GM21423 (cell line): ENCODE results near the gene THSD4.

Experiments used
- ATAC-seq: cut with Tn5 transposase; IDR thresholded peaks from one replicate; pipeline ENCODE4 v1.9.1; 2021; ENCODE audit warnings: mild to moderate bottlenecking, moderate library complexity; ENCODE audit not compliant: unreplicated experiment

THSD4 gene

GRCh38 chr15:71114887-71115566 lies at the start of gene THSD4:
Gene THSD4, plus strand, starts transcription at chr15:71115471.
- peak; percentile 80 for ATAC-seq

- ATAC-seq: no peak
These were observed 48.3 kb upstream of the THSD4 start for GRCh38 chr15:71066983-71067382.

DNA sequence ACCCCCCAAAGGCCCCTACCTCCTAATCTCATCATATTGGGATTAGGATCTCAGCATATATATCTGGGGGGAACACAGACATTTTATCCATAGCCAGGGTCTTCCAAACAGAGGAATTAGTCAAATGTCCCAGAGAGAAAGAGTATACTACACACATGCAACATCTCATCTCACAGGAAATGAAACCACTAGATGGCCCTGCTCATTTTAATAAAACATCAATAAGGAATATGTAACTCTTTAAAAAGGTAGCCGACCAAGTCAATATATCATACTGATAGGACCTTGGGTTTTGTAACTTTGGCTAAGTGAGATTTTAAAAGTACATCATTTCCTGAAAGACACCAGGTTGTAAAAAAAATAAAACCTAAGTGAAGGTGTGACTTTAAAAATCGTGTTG lies 45.6 kb upstream of the THSD4 start:
- no peak for ATAC-seq

GRCh38 chr15:71071529-71071928 lies 43.7 kb upstream of the THSD4 start:
- ATAC-seq: no peak

GRCh38 chr15:71072423-71072822 lies 42.8 kb upstream of the THSD4 start:
- ATAC-seq: no peak

DNA sequence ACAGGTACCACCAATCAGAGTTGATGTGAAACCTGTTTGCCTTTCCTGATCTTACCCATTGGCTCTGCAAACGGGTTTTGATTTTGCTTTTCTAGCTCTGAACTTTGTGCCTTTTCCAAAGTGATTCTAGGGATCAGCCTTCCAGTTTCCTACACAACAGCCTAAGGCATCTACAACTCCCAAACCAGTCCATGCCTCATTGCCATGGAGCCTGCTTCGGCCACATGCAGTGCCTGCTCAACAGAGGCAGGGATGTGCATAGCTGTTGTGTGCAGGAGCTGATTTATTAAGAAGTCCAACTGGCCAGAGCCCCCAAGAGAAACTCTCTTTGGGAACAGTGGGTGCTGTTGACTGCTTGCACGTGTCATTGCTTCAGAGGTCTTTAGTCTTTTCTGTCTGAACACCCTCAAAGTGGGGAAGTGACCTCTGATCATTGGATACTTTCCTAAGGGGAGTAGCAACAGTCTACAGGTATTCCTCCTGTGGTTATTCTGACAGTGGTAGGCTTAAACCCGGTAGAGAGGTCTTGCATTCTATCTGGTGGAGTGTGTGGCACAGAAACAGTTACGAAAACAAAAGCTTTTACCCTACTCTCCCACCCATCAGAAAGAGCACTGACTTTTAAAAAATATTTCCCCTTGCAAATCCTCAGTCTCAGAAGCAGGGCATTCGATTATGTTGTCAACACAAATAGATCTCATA lies 36.6 kb upstream of the THSD4 start:
- ATAC-seq: no peak

DNA sequence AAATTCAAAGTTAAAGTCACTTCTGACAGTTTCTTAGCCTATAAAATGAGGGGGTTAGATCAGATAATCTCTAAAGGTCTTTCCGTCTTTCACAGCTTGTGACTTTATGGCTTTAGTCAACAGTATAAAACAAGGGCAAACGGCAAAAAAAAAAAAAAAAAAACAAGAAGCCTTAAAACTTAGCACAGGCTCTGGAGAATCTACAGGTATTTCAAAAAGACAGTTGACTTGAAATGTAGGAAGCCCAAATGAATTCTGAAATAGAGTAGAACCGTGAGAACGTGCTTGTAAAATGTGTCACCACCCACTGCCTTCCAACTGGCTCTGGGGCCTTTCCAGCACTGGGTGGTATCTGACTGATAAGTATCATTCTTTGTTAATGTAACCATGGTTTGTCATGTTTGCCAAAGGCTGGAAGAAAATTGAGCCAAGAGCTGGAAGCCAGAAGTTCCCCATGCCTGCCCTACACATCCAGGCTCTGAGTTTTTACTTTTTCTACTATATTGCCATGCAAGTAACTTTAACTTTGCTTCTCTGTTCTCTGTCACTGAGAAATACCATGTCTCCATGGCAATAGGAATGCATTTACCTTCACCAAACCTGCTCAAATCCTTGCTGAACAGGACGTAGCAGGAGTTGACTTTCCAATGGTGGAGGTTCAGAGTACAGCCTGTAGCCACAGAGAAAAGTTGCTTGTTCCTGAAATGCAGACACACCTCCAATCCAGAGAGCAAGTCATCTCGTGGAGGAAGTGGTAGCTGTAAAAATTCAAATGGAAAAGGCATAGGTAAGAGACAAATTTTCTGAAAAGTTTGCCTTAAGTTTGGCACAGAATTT lies 35.8 kb upstream of the THSD4 start:
- ATAC-seq: no peak

DNA sequence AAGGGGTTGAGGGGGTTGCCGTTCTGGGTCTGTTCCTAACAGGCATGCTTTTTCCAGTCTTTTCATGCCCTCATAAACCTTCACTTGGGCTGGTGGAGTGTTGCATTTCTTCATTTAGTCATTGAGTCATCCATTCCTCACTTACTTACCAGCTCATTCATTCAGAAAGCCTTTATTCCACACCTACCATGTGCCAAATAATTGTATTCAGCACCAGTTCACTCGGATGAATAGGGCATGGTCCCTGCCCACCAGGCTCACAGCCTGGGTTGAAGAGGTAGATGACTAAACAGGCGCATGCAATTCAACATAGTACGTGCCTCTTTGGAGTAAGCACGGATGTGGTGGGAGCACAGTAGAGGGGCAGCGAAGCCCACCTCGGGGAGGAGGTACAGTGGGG lies 35.1 kb upstream of the THSD4 start:
- no peak for ATAC-seq

- no peak for ATAC-seq
These were observed 34.6 kb upstream of the THSD4 start for GRCh38 chr15:71080705-71081104.

- no peak for ATAC-seq
These were observed 32.5 kb upstream of the THSD4 start for GRCh38 chr15:71082803-71083202.

DNA sequence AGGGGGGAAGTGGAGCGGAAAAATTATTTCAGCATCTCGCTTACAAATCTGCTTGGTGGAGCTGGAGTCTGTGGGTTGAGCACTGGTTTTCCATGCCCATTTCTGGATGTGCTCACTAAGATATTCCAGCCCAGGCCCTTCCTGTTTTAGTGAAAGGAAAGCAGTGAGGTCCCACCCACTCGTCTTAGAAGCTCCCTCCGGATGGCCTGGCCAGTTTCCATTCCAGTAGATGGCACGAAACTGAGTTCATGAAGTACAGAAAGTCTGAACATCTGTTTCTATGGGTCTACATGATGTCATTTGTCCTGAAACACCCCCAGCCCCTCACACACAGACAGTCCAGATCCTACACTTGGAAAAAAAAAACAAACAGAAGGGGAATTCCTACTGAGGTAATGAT lies 31.9 kb upstream of the THSD4 start:
- ATAC-seq: no peak

- ATAC-seq: no peak
These were observed 31.0 kb upstream of the THSD4 start for GRCh38 chr15:71084264-71084663.

DNA sequence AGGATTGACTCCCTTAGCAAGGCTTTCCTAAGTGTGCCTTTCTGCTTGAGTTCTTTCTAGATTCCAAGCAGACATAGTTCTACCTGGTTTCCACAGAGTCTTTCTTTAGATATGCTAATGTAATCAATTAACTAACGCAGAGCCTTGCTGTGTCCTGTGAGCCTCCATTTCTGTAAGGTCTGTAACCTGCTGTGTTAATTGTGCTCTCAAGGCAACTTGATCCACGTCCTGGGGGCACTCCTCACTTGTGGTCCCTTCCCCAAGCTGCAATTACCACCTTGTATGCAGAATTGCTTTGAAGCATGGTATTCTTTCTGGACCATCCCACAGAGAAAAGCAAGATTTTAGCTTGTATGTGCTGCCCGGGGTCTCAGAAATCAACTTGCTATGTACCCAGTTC lies 29.5 kb upstream of the THSD4 start:
- ATAC-seq: no peak

GRCh38 chr15:71088155-71088554 lies 27.1 kb upstream of the THSD4 start:
- no peak for ATAC-seq

DNA sequence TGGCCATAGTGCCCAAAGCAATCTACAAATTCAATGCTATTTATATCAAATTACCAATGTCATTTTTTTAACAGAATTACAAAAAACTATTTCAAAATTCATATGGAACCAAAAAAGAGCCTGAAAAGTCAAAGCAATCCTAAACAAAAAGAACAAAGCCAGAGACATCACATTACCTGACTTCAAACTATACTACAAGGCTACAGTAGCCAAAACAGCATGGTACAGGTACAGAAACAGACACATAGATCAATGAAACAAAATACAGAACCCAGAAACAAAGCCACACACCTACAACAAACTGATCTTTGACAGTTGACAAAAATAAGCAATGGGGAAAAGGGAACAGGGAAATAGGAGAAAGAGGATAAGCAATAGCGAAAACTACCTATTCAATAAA lies 26.6 kb upstream of the THSD4 start:
- no peak for ATAC-seq

GRCh38 chr15:71089801-71090200 lies 25.5 kb upstream of the THSD4 start:
- ATAC-seq: no peak

GRCh38 chr15:71091601-71092000 lies 23.7 kb upstream of the THSD4 start:
- ATAC-seq: no peak

DNA sequence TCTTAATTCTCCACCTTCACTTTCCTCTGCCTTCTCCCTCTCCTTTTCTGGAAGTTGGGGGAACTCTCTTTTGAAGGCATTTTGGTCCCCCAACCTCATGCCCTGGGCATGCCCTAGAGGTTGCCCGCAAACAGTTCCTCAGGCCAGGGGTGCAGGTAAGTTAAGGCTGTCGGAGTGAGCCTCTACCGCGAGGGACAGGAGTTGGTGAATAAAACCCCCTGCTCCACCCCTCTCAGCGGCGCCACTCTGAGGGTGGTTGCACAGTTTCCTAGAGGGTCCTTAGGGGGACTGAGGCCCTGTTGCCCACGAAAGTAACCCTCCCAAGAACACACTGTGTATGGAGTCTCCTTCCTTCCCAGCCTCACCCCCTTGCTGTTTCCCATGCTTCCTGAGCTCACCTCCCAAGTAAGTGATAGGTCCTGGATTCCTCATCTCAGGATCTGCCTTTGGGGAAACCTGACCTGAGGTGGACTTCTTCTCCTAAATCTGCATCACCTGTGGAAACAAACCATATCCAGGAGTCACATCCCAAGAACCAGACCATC lies 23.1 kb upstream of the THSD4 start:
- ATAC-seq: no peak

GRCh38 chr15:71093054-71094024 lies 21.9 kb upstream of the THSD4 start:
- no peak for ATAC-seq

- ATAC-seq: no peak
These were observed 21.1 kb upstream of the THSD4 start for GRCh38 chr15:71094137-71094536.
